Astrocyte (in vitro differentiated cells and primary cell): Measurements from ENCODE around the gene ASB16. TPM values are rescaled to one million over a fixed set of nuclear protein-coding genes. Genes with fewer than 3 reads are reported as not detected.
A peak's percentile ranks its signal among the peaks of the same experiment; 100 is the strongest.
"Not testable (repeated sequence)": the region's sequence is repeated elsewhere in the genome, so short reads cannot be mapped to it uniquely, and the experiment has no call there.

Experiments
- DNase-seq: peaks from one replicate; pipeline ENCODE4 v3.0.0-alpha.2; 2010; ENCODE audit warnings: low read depth
- FAIRE-seq: peaks from 2 replicates; lab custom pipeline; 2011; peaks lifted over from hg19 to GRCh38; lab: Jason Lieb, UNC
- H2AFZ ChIP-seq: 2 replicates; pipeline ENCODE4 v1.6.0; 2012; ENCODE audit warnings: low read depth, low read length, inconsistent platforms
- H3K27ac ChIP-seq: 2 replicates; pipeline ENCODE4 v1.5.1; 2011; ENCODE audit warnings: low read depth, low read length, inconsistent platforms
- H3K27me3 ChIP-seq: 2 replicates; pipeline ENCODE4 v1.6.0; 2011; ENCODE audit warnings: low read length, inconsistent platforms; ENCODE audit not compliant: insufficient read depth
- H3K36me3 ChIP-seq: 2 replicates; pipeline ENCODE4 v1.5.1; 2011; ENCODE audit warnings: low read length, inconsistent platforms; ENCODE audit not compliant: insufficient read depth
- H3K4me1 ChIP-seq: 2 replicates; pipeline ENCODE4 v1.5.1; 2011; ENCODE audit warnings: low read length, inconsistent platforms; ENCODE audit not compliant: insufficient read depth
- H3K4me2 ChIP-seq: 2 replicates; pipeline ENCODE4 v1.6.0; 2012; ENCODE audit warnings: low read length, inconsistent platforms
- H3K4me3 ChIP-seq: 2 replicates; pipeline ENCODE4 v1.5.1; 2011; ENCODE audit warnings: low read depth, mild to moderate bottlenecking, low read length, inconsistent platforms; ENCODE audit not compliant: insufficient read depth
- H3K79me2 ChIP-seq: 2 replicates; pipeline ENCODE4 v1.6.0; 2012; ENCODE audit warnings: mild to moderate bottlenecking, low read length, inconsistent platforms; ENCODE audit not compliant: insufficient read depth
- H3K9ac ChIP-seq: 2 replicates; pipeline ENCODE4 v1.6.0; 2012; ENCODE audit warnings: mild to moderate bottlenecking, low read length, inconsistent platforms
- H3K9me3 ChIP-seq: 2 replicates; pipeline ENCODE4 v1.5.1; 2012; ENCODE audit warnings: low read depth, mild to moderate bottlenecking, low read length, inconsistent platforms; ENCODE audit not compliant: insufficient read depth
- H4K20me1 ChIP-seq: 2 replicates; pipeline ENCODE4 v1.6.0; 2012; ENCODE audit warnings: low read length, inconsistent platforms; ENCODE audit not compliant: insufficient read depth
- H3K27ac Mint-ChIP-seq: one replicate; pipeline ENCODE4 v1.8.0; 2021; ENCODE audit warnings: mild to moderate bottlenecking, mixed read lengths; ENCODE audit not compliant: unreplicated experiment
- H3K27me3 Mint-ChIP-seq: one replicate; pipeline ENCODE4 v1.8.0; 2021; ENCODE audit warnings: low read depth, mixed read lengths; ENCODE audit not compliant: unreplicated experiment
- H3K36me3 Mint-ChIP-seq: one replicate; pipeline ENCODE4 v1.8.0; 2021; ENCODE audit warnings: low read depth, mixed read lengths; ENCODE audit not compliant: unreplicated experiment
- H3K4me1 Mint-ChIP-seq: one replicate; pipeline ENCODE4 v1.8.0; 2021; ENCODE audit warnings: low read depth, mixed read lengths; ENCODE audit not compliant: unreplicated experiment
- H3K4me3 Mint-ChIP-seq: one replicate; pipeline ENCODE4 v1.8.0; 2021; ENCODE audit warnings: mild to moderate bottlenecking, moderate library complexity, mixed read lengths; ENCODE audit not compliant: unreplicated experiment
- H3K9me3 Mint-ChIP-seq: one replicate; pipeline ENCODE4 v1.8.0; 2021; ENCODE audit warnings: mild to moderate bottlenecking, mixed read lengths; ENCODE audit not compliant: unreplicated experiment
- CTCF ChIP-seq: IDR thresholded peaks from 2 replicates; pipeline ENCODE4 v1.5.1; 2011; ENCODE audit warnings: low read depth, mild to moderate bottlenecking, inconsistent platforms, low read length, moderate library complexity; ENCODE audit not compliant: insufficient read depth
- EZH2 ChIP-seq: IDR thresholded peaks from 2 replicates; pipeline ENCODE4 v1.6.1; 2012; ENCODE audit warnings: mild to moderate bottlenecking, low read length, inconsistent platforms; ENCODE audit not compliant: insufficient read depth
- total RNA-seq: library from RNA; stranded (reverse); gene quantifications from 2 replicates; pipeline ENCODE4 v1.2.1, GENCODE V29; 2021

The ASB16 gene
- total RNA-seq, 1 donor from 2014 or later: not detected

- Mint-ChIP-seq H3K36me3 (peaks cover 2% of the 10 kb centered on the region), H3K27me3 (no peaks in the 10 kb centered on the region), H3K9me3 (no peaks in the 10 kb centered on the region), H3K4me3 (no peak overlapping the region), H3K4me1 (peaks cover 21% of the 10 kb centered on the region), H3K27ac (peak overlapping the region; percentile 29)
- peaks cover 10% of the 10 kb centered on the region for H3K36me3 ChIP-seq
- no peak overlapping the region for H3K27ac ChIP-seq
- H4K20me1 ChIP-seq: no peaks in the 10 kb centered on the region
- no peak for DNase-seq
- H3K9ac ChIP-seq: no peak overlapping the region
- no peaks in the 10 kb centered on the region for H3K9me3 ChIP-seq
- no peak for FAIRE-seq
- H3K27me3 ChIP-seq: no peaks in the 10 kb centered on the region
- no peak for TF ChIP-seq EZH2
- no peak overlapping the region for H2AFZ ChIP-seq
- no peak overlapping the region for H3K4me2 ChIP-seq
- H3K4me1 ChIP-seq: no peaks in the 10 kb centered on the region
- peaks cover 21% of the 10 kb centered on the region for H3K79me2 ChIP-seq
- no peak overlapping the region for H3K4me3 ChIP-seq
Observed at GRCh38 chr17:44144966-44145739, 25.4 kb upstream of the ASB16 start.

GRCh38 chr17:44146375-44147346 lies 23.8 kb upstream of the ASB16 start:
- Mint-ChIP-seq H3K27me3 (no peaks in the 10 kb centered on the region), H3K4me1 (peaks cover 21% of the 10 kb centered on the region), H3K4me3 (peak overlapping the region; percentile 15), H3K27ac (peak overlapping the region; percentile 41), H3K9me3 (no peaks in the 10 kb centered on the region), H3K36me3 (peaks cover 2% of the 10 kb centered on the region)
- Histone ChIP-seq H4K20me1 (no peaks in the 10 kb centered on the region), H3K9me3 (no peaks in the 10 kb centered on the region), H3K27me3 (no peaks in the 10 kb centered on the region), H3K4me3 (no peak overlapping the region), H2AFZ (no peak overlapping the region), H3K36me3 (peaks cover 10% of the 10 kb centered on the region), H3K4me2 (no peak overlapping the region), H3K4me1 (no peaks in the 10 kb centered on the region), H3K79me2 (peaks cover 28% of the 10 kb centered on the region), H3K27ac (no peak overlapping the region), H3K9ac (no peak overlapping the region)
- DNase-seq (no peak), FAIRE-seq (no peak)
- TF ChIP-seq CTCF (no peak), EZH2 (no peak)

- Mint-ChIP-seq H3K4me3 (no peak overlapping the region), H3K9me3 (no peaks in the 10 kb centered on the region), H3K27me3 (no peaks in the 10 kb centered on the region), H3K4me1 (peaks cover 20% of the 10 kb centered on the region), H3K36me3 (peaks cover 2% of the 10 kb centered on the region), H3K27ac (no peak overlapping the region)
- no peaks in the 10 kb centered on the region for H3K9me3 ChIP-seq
- peaks cover 16% of the 10 kb centered on the region for H3K36me3 ChIP-seq
- FAIRE-seq: no peak
- no peaks in the 10 kb centered on the region for H4K20me1 ChIP-seq
- H3K4me3 ChIP-seq: no peak overlapping the region
- no peaks in the 10 kb centered on the region for H3K4me1 ChIP-seq
- H3K9ac ChIP-seq: no peak overlapping the region
- H3K4me2 ChIP-seq: no peak overlapping the region
- H2AFZ ChIP-seq: no peak overlapping the region
- no peak overlapping the region for H3K27ac ChIP-seq
- H3K27me3 ChIP-seq: no peaks in the 10 kb centered on the region
- H3K79me2 ChIP-seq: peaks cover 23% of the 10 kb centered on the region
- no peak for DNase-seq
- TF ChIP-seq CTCF: no peak
- TF ChIP-seq EZH2: no peak
Observed at GRCh38 chr17:44147812-44148211, 22.7 kb upstream of the ASB16 start.

- H3K9ac ChIP-seq, H3K27ac Mint-ChIP-seq, H3K4me2 ChIP-seq, H2AFZ ChIP-seq, H3K4me3 ChIP-seq, H4K20me1 ChIP-seq, H3K4me3 Mint-ChIP-seq, H3K4me1 ChIP-seq, H3K36me3 Mint-ChIP-seq, H3K9me3 ChIP-seq, H3K27me3 Mint-ChIP-seq, H3K9me3 Mint-ChIP-seq, H3K27me3 ChIP-seq, DNase-seq, FAIRE-seq, H3K27ac ChIP-seq: not testable (repeated sequence)
- Histone ChIP-seq H3K36me3 (peaks cover 17% of the 10 kb centered on the region), H3K79me2 (peaks cover 18% of the 10 kb centered on the region)
- peaks cover 22% of the 10 kb centered on the region for H3K4me1 Mint-ChIP-seq
Observed at GRCh38 chr17:44149066-44149465, 21.4 kb upstream of the ASB16 start.
